ENCODE measurements around the gene TMEM117.

TMEM117 gene

GRCh38 chr12:43807386-43807785 is 28.5 kb upstream of the TMEM117 start:
- no CpG with 5 or more reads among the region's 3 CpGs for WGBS (ENCODE audit: extremely low coverage, insufficient coverage, insufficient read length)
- DNase-seq, result peak in 1 of 2 donors; percentile 32

GRCh38 chr12:43812057-43812456 is 23.8 kb upstream of the TMEM117 start:
- Histone ChIP-seq H3K4ac (ENCODE audit: low read depth, low read length) (no peak overlapping the region), H3K79me2 (ENCODE audit: control insufficient read depth, insufficient read depth, low read length, poor library complexity) (no peaks in the 10 kb centered on the region), H2BK5ac (ENCODE audit: low read depth, low read length, poor library complexity) (no peak overlapping the region), H3K4me1 (ENCODE audit: control insufficient read depth in 1 of 2, insufficient read depth in 2 of 2, low read length in 2 of 2) (no peaks in the 10 kb centered on the region), H3K27me3 (ENCODE audit: insufficient read depth, low read length) (peaks cover 2% of the 10 kb centered on the region), H3K79me1 (ENCODE audit: low read length) (no peaks in the 10 kb centered on the region), H3K4me3 (ENCODE audit: low read depth, low read length) (no peak overlapping the region), H3K9ac (ENCODE audit: low read length) (no peak overlapping the region), H2AFZ (ENCODE audit: insufficient read depth, low read length, poor library complexity) (no peak overlapping the region), H3K23ac (ENCODE audit: low read length) (no peak overlapping the region), H3K27ac (ENCODE audit: low read depth, low read length) (no peak overlapping the region), H4K91ac (ENCODE audit: low read depth, low read length) (no peak overlapping the region), H4K8ac (ENCODE audit: low read depth, low read length) (no peak overlapping the region), H2BK12ac (ENCODE audit: low read length) (no peak overlapping the region), H3K18ac (ENCODE audit: low read length) (no peak overlapping the region), H2AK5ac (ENCODE audit: low read length) (no peak overlapping the region), H3K14ac (ENCODE audit: low read length) (no peak overlapping the region), H3K4me2 (ENCODE audit: low read length) (no peak overlapping the region), H2BK120ac (ENCODE audit: insufficient read depth, low read length, poor library complexity) (no peak overlapping the region), H3K9me3 (ENCODE audit: insufficient read depth, low read depth, low read length) (no peaks in the 10 kb centered on the region), H3K36me3 (ENCODE audit: control insufficient read depth in 1 of 2, insufficient read depth in 2 of 2, low read length in 2 of 2) (no peaks in the 10 kb centered on the region), H4K12ac (ENCODE audit: low read depth, low read length) (no peak overlapping the region)
- no CpG with 5 or more reads among the region's 2 CpGs for WGBS (ENCODE audit: extremely low coverage, insufficient coverage, insufficient read length)
- no peak for DNase-seq

More at GRCh38 chr12:43807386-43807785, 28.5 kb upstream of the TMEM117 start:
- no peak overlapping the region for H2AK5ac ChIP-seq (ENCODE audit: low read length)
- no peak overlapping the region for H3K27ac ChIP-seq (ENCODE audit: low read depth, low read length)
- H3K4me2 ChIP-seq (ENCODE audit: low read length), result no peak overlapping the region
- peaks cover 8% of the 10 kb centered on the region for H3K79me1 ChIP-seq (ENCODE audit: low read length)
- no peak overlapping the region for H3K14ac ChIP-seq (ENCODE audit: low read length)
- H2BK5ac ChIP-seq (ENCODE audit: low read depth, low read length, poor library complexity), result no peak overlapping the region
- no peaks in the 10 kb centered on the region for H3K4me1 ChIP-seq (ENCODE audit: control insufficient read depth in 1 of 2, insufficient read depth in 2 of 2, low read length in 2 of 2)
- H3K36me3 ChIP-seq (ENCODE audit: control insufficient read depth in 1 of 2, insufficient read depth in 2 of 2, low read length in 2 of 2), result no peaks in the 10 kb centered on the region
- no peak overlapping the region for H2BK120ac ChIP-seq (ENCODE audit: insufficient read depth, low read length, poor library complexity)
- no peak overlapping the region for H4K91ac ChIP-seq (ENCODE audit: low read depth, low read length)
- no peak overlapping the region for H4K8ac ChIP-seq (ENCODE audit: low read depth, low read length)
- H2BK12ac ChIP-seq (ENCODE audit: low read length), result no peak overlapping the region
- H3K79me2 ChIP-seq (ENCODE audit: control insufficient read depth, insufficient read depth, low read length, poor library complexity), result peaks cover 6% of the 10 kb centered on the region
- H3K23ac ChIP-seq (ENCODE audit: low read length), result no peak overlapping the region
- no peak overlapping the region for H2AFZ ChIP-seq (ENCODE audit: insufficient read depth, low read length, poor library complexity)
- no peak overlapping the region for H3K4me3 ChIP-seq (ENCODE audit: low read depth, low read length)
- H3K18ac ChIP-seq (ENCODE audit: low read length), result no peak overlapping the region
- H3K4ac ChIP-seq (ENCODE audit: low read depth, low read length), result no peak overlapping the region
- no peaks in the 10 kb centered on the region for H3K9me3 ChIP-seq (ENCODE audit: insufficient read depth, low read depth, low read length)
- H4K12ac ChIP-seq (ENCODE audit: low read depth, low read length), result no peak overlapping the region
- no peak overlapping the region for H3K9ac ChIP-seq (ENCODE audit: low read length)
- H3K27me3 ChIP-seq (ENCODE audit: insufficient read depth, low read length), result peaks cover 2% of the 10 kb centered on the region

- DNase-seq, result peak in 1 of 2 donors; percentile 43
- no peaks in the 10 kb centered on the region for H3K4me1 ChIP-seq (ENCODE audit: control insufficient read depth in 1 of 2, insufficient read depth in 2 of 2, low read length in 2 of 2)
- H3K14ac ChIP-seq (ENCODE audit: low read length), result no peak overlapping the region
- no peak overlapping the region for H3K4me2 ChIP-seq (ENCODE audit: low read length)
- no peaks in the 10 kb centered on the region for H3K79me2 ChIP-seq (ENCODE audit: control insufficient read depth, insufficient read depth, low read length, poor library complexity)
- H4K91ac ChIP-seq (ENCODE audit: low read depth, low read length), result no peak overlapping the region
- no peak overlapping the region for H2BK120ac ChIP-seq (ENCODE audit: insufficient read depth, low read length, poor library complexity)
- H3K9me3 ChIP-seq (ENCODE audit: insufficient read depth, low read depth, low read length), result no peaks in the 10 kb centered on the region
- H4K8ac ChIP-seq (ENCODE audit: low read depth, low read length), result no peak overlapping the region
- H3K9ac ChIP-seq (ENCODE audit: low read length), result no peak overlapping the region
- no peak overlapping the region for H4K12ac ChIP-seq (ENCODE audit: low read depth, low read length)
- peaks cover 2% of the 10 kb centered on the region for H3K27me3 ChIP-seq (ENCODE audit: insufficient read depth, low read length)
- no peak overlapping the region for H3K18ac ChIP-seq (ENCODE audit: low read length)
- no peak overlapping the region for H2BK5ac ChIP-seq (ENCODE audit: low read depth, low read length, poor library complexity)
- H2BK12ac ChIP-seq (ENCODE audit: low read length), result no peak overlapping the region
- no peak overlapping the region for H2AK5ac ChIP-seq (ENCODE audit: low read length)
- H3K4me3 ChIP-seq (ENCODE audit: low read depth, low read length), result no peak overlapping the region
- no peak overlapping the region for H2AFZ ChIP-seq (ENCODE audit: insufficient read depth, low read length, poor library complexity)
- WGBS (ENCODE audit: extremely low coverage, insufficient coverage, insufficient read length), result no CpG with 5 or more reads among the region's 4 CpGs
- H3K23ac ChIP-seq (ENCODE audit: low read length), result no peak overlapping the region
- H3K36me3 ChIP-seq (ENCODE audit: control insufficient read depth in 1 of 2, insufficient read depth in 2 of 2, low read length in 2 of 2), result no peaks in the 10 kb centered on the region
- no peak overlapping the region for H3K4ac ChIP-seq (ENCODE audit: low read depth, low read length)
- H3K79me1 ChIP-seq (ENCODE audit: low read length), result no peaks in the 10 kb centered on the region
- no peak overlapping the region for H3K27ac ChIP-seq (ENCODE audit: low read depth, low read length)
These were observed 23.0 kb upstream of the TMEM117 start for GRCh38 chr12:43812926-43813325.

- Histone ChIP-seq H3K18ac (ENCODE audit: low read length) (no peak overlapping the region), H3K23ac (ENCODE audit: low read length) (no peak overlapping the region), H3K36me3 (ENCODE audit: control insufficient read depth in 1 of 2, insufficient read depth in 2 of 2, low read length in 2 of 2) (no peaks in the 10 kb centered on the region), H3K4me3 (ENCODE audit: low read depth, low read length) (no peak overlapping the region), H2AK5ac (ENCODE audit: low read length) (no peak overlapping the region), H4K12ac (ENCODE audit: low read depth, low read length) (no peak overlapping the region), H4K8ac (ENCODE audit: low read depth, low read length) (no peak overlapping the region), H3K9ac (ENCODE audit: low read length) (no peak overlapping the region), H2BK12ac (ENCODE audit: low read length) (no peak overlapping the region), H3K9me3 (ENCODE audit: insufficient read depth, low read depth, low read length) (no peaks in the 10 kb centered on the region), H3K4me1 (ENCODE audit: control insufficient read depth in 1 of 2, insufficient read depth in 2 of 2, low read length in 2 of 2) (no peaks in the 10 kb centered on the region), H2AFZ (ENCODE audit: insufficient read depth, low read length, poor library complexity) (no peak overlapping the region), H3K4ac (ENCODE audit: low read depth, low read length) (no peak overlapping the region), H2BK120ac (ENCODE audit: insufficient read depth, low read length, poor library complexity) (no peak overlapping the region), H3K4me2 (ENCODE audit: low read length) (no peak overlapping the region), H3K27ac (ENCODE audit: low read depth, low read length) (no peak overlapping the region), H3K79me1 (ENCODE audit: low read length) (no peaks in the 10 kb centered on the region), H4K91ac (ENCODE audit: low read depth, low read length) (no peak overlapping the region), H3K14ac (ENCODE audit: low read length) (no peak overlapping the region), H2BK5ac (ENCODE audit: low read depth, low read length, poor library complexity) (no peak overlapping the region), H3K79me2 (ENCODE audit: control insufficient read depth, insufficient read depth, low read length, poor library complexity) (no peaks in the 10 kb centered on the region), H3K27me3 (ENCODE audit: insufficient read depth, low read length) (peaks cover under 1% of the 10 kb centered on the region)
- no CpG with 5 or more reads among the region's 3 CpGs for WGBS (ENCODE audit: extremely low coverage, insufficient coverage, insufficient read length)
- DNase-seq, result no peak
These were observed 20.5 kb upstream of the TMEM117 start for GRCh38 chr12:43815416-43815815.

Measured in trophoblast cell (in vitro differentiated cells and primary cell).